Measurements from ENCODE around the gene LANCL2.

The LANCL2 gene

GRCh38 chr7:55477781-55478374 is 112.7 kb downstream of the LANCL2 start:
- no peak for TF ChIP-seq CTCF (IDR thresholded peaks at IDR 0.05)

GRCh38 chr7:55478700-55479099 is 113.6 kb downstream of the LANCL2 start:
- TF ChIP-seq CTCF (IDR thresholded peaks at IDR 0.05) = no peak

GRCh38 chr7:55481155-55481554 is 116.0 kb downstream of the LANCL2 start:
- no peak for TF ChIP-seq CTCF (IDR thresholded peaks at IDR 0.05)

- TF ChIP-seq CTCF (IDR thresholded peaks at IDR 0.05) = no peak
Observed at GRCh38 chr7:55483046-55483445, 117.9 kb downstream of the LANCL2 start.

Data from LNCAP (cell line).